RKO (cell line): Measurements from ENCODE around the gene NR1H2.
"Not testable (repeated sequence)": the region's sequence is repeated elsewhere in the genome, so short reads cannot be mapped to it uniquely, and the experiment has no call there.

Experiments
- DNase-seq: peaks from one replicate; pipeline ENCODE4 v3.0.0-alpha.2; 2016; ENCODE audit warnings: low spot score

Gene NR1H2

DNA sequence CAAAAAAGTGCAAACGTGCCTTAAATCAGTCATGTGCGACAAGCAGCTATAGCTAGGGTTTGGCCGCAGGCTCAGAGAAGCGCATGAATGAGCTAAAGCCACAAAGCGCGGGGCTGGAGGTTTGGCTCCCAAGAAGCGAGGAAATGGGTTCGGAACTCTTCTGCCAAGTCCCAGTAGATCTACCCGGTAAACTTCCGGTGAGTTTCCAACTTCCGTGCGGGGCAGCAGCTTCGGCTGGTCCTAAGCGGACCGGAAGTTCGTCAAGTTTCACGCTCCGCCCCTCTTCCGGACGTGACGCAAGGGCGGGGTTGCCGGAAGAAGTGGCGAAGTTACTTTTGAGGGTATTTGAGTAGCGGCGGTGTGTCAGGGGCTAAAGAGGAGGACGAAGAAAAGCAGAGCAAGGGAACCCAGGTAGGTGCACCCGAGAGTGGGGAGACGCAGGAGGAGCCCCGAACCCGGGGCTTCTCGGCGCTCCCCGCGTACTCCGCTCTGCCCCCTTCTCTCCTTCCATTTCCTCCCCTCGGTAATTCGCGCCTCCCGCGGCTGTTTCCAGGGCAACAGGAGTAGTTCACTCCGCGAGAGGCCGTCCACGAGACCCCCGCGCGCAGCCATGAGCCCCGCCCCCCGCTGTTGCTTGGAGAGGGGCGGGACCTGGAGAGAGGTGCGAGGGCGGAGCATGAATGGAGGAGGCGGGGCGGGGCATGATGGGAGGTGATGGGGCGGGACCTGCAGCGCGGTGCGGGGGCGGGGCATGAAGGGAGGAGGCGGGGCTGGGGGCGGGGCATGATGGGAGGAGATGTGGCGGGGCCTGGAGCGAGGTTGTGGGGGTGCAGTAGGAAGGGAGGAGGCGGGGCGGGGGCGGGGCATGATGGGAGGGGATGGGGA, at the start of gene NR1H2:
Gene NR1H2 (plus strand): TSS at position 292 of the 885 bp plus-strand sequence. CDS start 1,149 bp downstream, outside the sequence.
- DNase-seq: peak; percentile 99

DNA sequence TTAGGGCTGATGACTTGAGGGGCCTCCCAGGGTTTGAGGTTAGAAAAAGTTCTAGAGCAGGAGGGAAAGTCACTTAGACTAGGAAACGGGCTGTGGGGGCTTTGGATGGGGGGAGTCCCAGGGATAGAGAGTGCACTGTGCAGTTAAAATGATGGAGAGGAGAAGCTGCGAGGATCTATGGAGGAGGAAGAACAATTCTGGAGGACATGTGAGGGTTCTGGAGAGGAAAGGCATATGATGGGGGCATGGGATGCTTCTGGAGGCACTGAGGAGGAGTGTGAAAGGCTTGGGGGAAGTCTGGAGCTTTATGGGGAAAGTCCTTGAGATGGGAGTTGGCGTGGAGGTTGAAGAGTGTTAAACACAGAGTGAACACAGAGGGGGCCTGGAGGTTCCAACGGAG, 49.2 kb upstream of the NR1H2 start:
- DNase-seq: no peak

DNA sequence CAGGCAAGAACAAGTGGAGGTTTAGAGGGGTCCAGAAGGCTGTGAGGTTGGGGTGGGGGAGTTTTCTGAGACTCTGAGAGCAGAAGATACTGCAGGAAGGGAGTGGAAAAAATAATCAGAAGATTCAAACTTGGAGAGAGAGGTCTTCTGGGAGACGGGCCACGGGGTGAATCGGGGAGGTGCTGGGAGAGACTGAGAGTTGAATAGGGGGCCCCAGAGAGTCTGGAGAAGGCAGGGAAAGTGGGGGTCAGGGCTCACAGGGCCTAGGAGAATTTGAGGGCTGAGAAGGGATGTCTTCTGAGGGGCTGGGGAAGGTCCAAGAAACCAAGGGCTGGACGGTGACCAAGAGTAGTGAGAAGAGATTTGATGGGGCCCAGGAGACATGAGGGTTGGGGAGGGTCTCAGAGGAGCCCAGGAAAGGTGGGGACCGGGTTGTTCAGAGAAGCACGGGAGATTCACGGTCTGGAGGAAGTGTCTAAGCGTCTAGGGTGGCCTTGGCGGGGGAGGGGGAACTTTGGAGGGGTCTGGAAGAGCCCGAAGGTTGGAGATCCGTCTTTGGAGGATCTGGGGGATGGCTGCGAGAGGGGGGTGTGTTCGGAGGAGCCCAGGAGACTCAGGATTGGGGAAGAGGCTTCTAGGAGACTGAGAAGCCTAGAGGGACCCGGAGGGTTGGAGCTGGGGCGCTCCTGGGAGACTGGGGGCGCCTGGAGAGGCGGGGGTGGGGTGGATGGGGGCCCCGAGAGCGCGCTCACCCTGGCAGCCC, 48.6 kb upstream of the NR1H2 start:
- no peak for DNase-seq

DNA sequence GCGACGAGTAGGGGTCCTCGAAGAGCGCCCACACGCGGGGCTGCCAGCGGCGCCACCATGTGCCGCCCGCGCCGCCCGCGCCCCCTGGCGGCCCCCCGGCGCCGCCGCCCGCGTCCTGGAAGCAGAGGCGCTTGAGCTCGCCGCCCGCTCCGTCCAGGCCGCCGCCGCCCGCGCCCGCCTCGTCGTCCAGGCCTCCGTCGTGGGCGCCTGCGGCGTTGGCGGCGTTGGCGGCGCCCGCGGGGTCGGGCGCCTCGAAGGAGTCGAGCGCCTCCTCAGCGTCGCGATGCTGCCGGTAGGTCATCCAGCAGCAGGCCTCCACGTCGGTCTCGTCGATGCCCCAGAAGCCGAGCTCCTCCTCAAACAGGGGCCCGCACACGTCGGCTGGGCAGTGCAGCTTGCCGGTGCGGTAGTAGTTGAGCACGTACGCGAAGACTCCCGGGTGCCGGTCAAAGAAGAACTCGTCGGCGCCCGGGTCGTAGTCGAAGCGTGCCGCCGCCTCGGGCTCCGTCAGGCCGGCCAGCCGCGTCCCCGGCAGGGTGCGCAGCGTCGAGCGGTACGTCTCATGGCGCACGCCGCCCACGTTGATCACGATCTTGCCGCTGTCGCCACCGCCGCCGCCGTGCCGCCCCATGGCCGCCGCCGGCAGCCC, 47.9 kb upstream of the NR1H2 start:
- no peak for DNase-seq

DNA sequence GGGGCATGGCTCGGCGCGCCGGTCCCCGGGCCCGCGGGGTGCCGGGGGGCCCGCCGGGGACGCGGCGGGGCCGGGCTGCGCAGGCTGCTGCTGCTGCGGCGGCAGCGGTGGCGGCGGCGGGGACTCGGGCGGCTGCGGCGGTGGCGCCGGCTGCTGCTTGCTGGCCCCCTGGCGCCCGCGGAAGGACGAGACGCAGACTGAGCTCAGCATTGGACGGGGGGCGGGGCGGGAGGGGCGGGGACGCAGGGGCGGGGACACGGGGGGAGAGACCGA, 47.4 kb upstream of the NR1H2 start:
- DNase-seq: no peak

DNA sequence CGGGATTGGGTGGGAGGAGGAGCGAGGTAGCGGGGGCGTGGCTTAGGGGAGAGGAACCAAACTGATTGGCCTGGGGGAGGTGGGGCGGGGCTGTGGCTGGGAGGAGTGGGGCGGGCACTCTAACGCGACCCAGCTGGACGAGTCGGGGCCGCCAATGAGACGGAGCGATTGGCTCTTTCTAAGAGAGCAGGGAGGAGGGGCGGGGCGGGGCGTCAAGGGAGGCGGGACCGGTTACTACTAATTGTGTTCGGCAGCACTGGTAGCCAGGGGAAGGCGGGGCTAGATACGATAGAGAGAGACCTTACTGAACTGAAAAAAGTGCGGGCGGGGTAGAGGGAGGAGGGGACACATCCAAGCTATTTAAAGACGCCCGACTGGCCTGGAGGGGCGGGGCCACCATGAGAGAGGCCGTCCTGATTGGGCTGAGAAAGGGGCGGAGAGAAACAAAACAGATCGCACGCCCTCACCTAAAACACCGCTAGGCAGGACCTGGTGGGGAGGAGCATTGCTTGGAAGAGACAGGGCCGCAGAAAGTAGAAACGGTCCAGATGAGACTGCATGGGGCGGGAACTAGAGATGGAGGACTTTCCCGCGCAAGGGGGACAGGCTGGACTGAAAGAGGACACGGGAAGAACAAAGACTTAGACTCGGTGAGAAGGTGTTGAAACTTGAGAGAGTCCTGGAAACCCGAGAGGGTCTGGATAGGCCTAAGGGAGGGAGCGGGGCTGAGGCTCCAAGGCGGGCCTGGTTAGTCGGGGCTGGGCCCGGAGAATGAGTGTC, 46.9 kb upstream of the NR1H2 start, which contains the start of gene KCNC3:
Gene KCNC3 (minus strand): TSS at position 232 of the 780 bp plus-strand sequence. CDS start 295 bp downstream, outside the sequence.
- DNase-seq: no peak

DNA sequence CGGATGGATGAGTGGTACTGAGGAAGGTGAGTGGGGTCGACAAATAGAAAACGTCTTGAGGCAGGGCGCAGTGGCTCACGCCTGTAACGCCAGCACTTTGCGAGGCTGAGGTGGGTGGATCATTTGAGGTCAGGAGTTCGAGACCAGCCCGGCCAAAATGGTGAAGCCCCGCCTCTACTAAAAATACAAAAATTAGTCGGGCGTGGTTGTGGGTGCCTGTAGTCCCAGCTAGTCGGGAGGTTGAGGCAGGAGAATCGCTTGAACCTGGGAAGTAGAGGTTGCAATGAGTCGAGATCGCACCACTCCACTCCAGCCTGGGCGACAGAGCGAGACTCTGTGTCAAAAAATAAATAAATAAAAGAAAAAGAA, 46.3 kb upstream of the NR1H2 start:
- not testable (repeated sequence) for DNase-seq

DNA sequence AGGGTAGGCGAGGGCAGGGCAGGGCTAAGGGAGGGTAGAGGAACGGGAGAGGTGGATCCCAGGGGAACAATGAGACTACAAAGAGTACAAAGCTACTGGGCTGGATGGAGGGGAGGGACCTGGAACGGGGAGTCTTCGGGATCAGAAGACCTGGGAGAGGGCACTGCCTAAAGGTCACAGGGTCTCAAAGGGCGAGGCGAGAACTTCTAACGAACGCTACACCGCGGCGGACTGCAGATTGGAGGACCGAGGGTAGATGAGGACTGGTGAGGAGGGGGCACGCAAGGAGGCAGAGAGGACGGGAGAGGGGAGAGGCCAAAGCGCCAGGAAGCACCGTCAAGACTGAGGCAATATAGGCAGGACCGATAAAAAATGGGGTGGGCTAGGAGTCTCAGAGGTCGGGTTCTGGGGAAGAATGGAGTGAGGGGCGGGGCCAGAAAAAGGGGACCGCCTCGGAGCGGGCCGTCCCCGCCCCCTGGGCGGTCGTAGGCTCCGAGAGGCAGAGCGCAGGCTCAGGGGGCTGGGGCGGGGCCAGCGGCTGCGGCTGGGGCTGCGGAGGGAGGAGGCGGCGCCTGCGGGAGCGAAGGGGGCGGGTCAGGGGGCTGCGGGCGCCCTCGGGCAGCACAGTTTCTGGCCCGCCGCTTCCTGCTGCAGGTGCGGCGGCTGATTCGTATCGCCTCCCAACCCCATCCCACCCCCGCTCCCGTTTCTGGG, 45.7 kb upstream of the NR1H2 start:
- peak; percentile 80 for DNase-seq

DNA sequence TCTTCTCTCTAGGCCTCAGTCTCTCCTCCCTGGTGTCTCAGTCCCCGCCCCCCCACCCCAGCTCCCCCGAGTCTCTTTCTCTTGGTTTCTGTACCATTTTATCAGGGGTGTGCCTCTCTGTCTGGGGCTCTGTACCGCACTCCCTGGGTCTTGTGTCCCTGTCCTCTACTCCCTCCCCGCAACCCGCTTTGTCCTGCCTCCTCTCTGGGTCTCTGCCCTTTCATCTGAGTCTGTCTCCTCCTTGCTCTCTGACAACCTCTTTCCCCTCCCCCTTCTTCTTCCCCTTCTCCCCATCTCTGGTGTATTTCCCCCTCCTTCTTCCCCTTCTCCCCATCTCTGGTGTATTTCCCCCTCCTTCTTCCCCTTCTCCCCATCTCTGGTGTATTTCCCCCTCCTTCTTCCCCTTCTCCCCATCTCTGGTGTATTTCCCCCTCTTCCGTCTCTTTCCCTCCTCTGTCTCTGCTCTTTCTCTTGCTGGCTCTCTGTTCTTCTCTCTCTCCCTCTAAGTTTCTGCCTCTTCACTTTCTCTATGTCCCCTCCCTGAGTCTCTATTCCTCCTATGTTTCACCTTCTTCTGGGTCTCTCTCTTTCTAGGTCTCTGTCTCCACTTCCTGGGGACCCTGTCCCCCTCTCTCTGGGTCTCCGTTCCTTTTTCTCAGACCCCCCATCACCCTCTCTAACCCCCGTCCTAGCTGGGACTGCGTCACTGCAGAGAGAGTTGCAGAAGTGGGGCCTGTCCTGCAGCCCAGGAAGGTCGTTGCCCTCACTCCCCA, 44.9 kb upstream of the NR1H2 start:
- DNase-seq: no peak

DNA sequence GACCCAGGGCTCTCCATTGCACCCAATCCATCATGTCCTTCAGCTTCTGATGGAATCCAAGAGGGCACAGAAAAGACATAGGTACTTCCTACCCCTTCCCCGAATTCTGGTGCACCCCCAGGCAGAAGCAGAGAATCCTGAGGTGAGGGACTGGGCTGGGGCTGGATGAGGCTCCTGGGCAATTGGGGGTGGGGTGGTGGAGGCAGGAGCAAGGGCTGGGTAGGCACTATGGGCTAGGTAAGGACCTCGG, 44.3 kb upstream of the NR1H2 start:
- DNase-seq: no peak

DNA sequence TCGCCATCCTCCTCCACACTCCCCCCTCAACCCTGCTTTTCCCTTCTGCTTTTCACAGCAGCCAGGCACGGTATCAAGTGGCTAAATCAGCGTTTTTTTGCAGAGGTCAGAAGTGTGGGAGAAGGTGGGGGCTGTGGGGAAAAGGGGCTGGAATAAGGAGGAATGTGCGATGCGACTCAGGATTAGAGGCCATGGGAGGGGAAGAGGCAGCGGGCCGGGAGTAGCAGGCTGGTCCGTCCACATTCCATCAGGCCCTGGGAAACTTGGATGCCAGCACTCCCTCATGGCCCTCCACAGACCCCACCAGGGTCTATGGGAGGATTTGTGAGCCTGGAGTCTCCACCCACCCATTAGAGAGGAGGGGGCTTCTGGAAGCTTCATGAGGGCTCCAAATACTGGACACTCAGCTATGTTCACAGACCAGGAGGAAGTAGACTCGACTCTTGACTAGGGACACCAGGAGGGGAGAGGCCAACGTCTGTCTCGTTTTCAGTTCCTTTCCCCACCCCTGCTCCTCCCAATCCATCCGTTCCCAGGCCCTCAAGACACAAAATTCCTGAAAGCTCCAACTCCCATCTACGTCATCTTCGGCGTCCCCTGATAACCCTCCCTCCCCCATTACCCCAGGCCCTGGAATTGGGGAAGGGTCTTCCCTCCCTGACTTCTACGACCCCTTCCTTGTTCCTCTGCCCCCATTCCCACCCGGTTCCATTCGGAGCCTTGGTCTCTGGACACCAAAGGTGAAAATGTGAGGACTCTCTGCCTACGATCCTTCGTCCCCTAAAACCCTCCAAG, 43.8 kb upstream of the NR1H2 start:
- DNase-seq: no peak

DNA sequence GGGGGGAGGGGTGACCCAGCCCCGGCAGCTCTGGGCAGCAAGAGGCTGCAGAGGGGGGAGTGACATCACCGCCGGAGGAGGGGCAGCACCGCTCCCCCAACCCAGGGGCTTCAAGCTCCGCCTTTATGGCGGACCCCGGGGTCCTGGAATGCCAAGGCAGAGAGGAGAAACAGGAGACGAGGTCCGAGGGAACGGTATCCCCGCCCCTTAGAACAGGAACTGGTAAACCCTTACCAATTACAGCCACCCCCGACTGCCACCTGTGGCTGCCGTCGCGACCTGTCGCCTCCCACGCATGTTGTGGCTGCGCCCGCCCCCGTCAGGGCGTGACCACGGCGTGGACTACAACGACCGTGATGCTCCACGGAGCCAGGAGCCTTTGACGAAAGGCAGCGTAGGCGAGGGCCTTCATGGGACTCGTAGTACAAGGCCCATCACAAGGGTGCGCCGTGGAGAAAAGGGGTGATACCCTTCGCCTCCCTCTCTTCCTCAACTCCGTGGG, 43.0 kb upstream of the NR1H2 start:
- no peak for DNase-seq

DNA sequence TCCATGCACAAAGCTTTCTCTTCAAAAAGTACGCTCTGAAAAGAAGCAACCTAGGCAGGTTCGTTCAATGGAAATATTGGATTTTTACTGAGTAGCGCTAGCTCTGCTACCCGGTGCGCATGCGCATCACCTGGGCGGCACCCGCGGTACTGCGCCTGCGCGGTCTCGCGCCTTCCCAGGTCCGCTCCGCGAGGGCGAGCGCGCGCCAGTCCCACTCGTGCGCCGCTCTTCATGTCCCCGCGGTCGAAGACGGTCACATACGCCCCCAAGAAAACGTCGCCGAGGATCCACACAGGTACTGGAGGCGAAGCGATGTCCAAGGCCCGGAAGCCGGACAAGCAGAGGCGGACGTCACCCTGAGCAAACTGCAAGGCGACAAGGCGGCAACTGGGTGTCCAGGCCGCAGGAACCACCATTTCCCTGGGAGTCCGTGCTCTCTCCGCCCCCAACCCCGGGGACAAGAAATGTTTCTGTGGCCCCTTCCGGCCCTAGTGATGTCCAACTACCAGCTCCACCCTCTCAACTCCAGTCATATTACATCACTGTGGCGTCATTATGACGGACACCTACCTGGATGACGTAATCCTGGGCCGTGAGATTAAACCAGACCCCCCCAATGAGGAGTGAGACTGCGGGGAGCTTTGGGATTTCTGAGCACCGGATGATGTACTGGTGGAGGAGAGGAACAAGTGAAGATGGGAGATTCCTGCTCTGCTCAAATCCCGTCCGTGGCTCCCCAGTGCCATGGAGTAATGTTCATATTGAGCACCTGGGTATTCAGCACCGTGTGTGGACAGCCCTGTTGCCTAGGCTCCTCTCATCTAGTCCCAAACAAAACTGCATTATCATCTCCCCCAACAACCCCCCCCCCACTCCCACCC, 42.3 kb upstream of the NR1H2 start:
- DNase-seq: no peak

DNA sequence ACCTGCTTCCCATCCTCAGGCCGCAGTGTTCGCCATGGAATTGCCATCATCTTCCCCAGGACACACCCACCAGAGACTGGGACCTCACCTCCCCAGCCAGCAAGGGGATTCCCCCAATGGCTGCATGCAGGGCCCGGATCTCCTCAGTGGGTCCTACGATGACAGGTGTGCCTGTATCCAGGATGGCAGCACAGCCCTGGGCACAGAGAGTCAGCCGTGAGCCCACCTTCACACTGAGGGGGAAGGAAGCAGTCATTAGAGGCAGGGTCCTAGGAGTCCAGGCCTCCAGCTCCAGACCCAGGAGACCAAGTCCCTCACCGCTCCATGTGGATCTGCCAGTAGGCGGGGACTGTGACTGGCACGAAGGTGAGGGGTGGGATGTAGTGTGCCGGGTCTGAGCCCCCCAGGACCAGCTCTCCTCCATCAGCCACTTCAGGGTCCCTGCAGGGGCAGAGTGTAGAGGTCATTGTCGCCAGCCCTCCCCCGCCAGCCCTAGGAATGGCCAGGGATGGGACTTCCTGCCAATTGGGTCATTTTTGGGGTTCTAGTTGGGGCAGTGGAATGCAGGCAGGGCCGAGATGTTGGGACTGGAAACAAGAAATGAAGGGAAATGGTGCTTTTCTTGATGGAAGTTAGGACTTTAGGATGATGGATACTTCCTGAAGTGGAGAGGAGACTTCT, 41.4 kb upstream of the NR1H2 start:
- DNase-seq: no peak

DNA sequence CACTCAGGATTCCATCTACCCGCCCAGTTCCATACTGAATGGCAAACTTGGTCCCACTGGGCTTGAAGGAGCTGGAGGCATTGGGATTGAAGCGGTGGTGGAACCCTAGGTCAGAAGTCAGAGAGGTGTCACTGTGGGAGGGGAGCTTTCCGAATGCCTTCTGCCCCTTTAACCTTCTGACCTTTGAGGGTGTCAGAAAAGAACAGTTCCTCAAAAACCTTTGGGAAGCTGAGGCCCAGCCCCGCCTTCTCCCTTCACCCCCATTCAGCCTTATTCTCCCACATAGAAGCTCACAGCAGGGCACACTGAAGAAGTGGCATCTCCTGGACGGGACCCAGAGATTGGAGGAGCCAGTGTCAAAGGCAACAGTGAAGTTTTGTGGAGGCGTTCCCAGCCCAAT, 39.2 kb upstream of the NR1H2 start:
- not testable (repeated sequence) for DNase-seq

DNA sequence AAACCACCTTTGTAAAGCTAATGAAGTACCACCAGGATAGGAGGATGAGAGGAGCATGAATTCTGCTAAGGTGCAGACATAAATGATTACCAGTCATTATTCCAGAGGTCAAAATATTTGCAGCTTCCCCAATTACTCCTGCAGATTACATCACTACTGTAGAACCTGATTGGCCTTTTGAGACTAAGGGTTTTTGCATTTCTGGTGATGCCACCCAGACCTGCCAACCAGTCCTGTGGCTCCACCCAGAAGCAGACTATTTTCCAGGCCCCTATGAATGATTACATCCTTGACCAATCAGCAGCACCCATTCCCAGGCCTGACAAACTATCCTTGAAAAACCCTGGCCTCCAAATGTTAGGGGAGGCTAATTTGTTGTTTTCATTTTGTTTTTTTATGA, 35.9 kb upstream of the NR1H2 start:
- DNase-seq: no peak

DNA sequence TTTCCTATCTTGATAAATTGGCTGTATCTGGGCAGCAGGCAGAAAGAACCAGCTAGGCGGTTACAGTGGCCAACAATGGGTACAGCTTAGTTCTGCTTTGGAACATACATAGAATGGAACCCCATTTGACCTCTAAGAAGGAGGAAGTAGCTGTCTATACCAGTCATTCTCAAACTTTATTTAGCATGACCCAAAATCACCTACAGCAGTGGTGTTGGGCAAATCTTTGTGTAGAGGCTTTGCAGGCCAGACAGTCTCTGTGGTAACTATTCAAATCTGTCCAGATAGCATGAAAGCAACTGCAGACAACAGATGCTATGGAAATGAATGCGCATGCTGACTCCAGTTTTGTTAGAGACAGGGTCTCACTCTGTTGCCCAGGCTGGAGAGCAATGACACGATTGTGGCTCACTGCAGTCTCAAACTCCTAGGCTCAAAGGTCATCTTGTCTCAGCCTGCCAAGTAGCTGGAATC, 35.1 kb upstream of the NR1H2 start:
- no peak for DNase-seq

DNA sequence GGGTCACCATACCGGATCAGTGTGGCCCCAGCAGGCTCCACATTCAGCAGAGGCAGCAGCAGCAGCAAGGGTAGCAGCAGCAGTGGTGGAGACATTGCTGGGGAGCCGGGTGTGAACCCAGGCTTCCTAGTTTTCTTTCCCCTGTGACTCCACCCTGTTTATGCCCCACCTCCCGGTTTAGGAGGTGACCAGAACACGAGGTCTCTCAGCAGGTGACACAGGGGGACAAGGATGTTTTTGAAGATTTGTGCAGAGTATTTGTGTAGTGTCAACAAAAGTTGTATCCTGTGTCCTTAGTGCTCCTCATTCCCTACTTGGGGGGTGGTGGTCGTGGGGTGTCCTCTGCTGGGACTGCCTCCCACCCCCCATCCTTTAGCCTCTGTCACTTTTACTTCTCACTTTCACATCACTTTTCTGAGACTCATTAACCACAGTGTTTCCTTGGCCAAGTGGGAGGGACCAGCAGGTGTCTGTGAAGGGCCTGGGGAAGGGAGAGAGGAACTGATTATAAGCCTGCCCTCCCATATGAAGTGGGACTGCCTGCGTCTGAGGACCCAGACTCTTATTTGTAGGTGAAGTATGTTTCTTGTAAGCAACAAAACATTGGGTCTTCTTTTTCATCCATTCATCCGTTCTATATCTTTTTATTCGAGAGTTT, 31.5 kb upstream of the NR1H2 start:
- no peak for DNase-seq
